A172 (cell line): ENCODE measurements around the gene AGAP1. TPM values are rescaled to one million over a fixed set of nuclear protein-coding genes. Genes with fewer than 3 reads are reported as not detected.

Source experiments
- DNase-seq: peaks from one replicate; pipeline ENCODE4 v3.0.0-alpha.2; 2015; ENCODE audit warnings: low spot score
- total RNA-seq: library from RNA; depleted of rRNA; stranded (reverse); fragments of >200 nt; shearing (Covaris generic); gene quantifications from 2 replicates; pipeline ENCODE4 v1.2.3, GENCODE V29; 2014

AGAP1 gene
- total RNA-seq, 1 experiment from 2014 or later, result 13.9 TPM

- DNase-seq, result no peak
Observed at GRCh38 chr2:235984552-235984951, 490.7 kb downstream of the AGAP1 start.

- no peak for DNase-seq
Observed at GRCh38 chr2:235986361-235986760, 492.5 kb downstream of the AGAP1 start.

DNA sequence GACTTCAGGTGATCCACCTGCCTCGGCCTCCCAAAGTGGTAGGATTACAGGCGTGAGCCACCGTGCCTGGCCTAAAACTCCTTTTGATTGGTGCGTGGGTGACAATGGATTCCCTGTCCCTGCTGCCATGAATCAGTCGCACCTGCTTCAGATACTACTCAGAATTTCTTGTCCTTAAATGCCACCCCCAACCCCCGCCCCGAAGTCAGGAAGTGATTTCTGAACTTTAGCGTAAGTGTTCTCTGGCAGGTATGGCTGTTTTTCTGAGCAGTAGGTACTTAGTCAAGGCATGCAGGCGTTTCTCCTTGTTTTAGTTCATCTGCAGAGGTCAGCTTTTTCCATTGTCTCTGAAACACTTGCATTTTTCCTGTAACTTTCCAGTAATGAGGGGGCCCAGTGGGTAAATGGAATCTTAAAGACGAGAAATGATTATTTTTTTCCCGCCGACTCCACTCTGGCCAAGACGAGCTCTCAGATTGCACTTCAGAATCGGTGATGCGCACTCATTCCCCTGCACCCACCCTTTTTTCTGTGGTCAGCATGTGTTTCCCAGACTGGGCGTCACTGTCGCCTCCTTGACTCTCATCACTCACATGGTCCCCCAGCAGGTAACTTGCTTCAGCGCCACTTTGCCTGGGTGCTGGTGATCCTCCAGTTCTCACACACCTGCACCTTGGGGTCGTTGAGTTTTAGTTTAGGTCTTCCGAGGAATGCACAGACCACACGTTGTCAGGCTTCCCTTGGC lies 494.6 kb downstream of the AGAP1 start:
- no peak for DNase-seq

GRCh38 chr2:235989591-235989990 lies 495.7 kb downstream of the AGAP1 start:
- no peak for DNase-seq

- no peak for DNase-seq
Observed at GRCh38 chr2:235990344-235990743, 496.5 kb downstream of the AGAP1 start.

DNA sequence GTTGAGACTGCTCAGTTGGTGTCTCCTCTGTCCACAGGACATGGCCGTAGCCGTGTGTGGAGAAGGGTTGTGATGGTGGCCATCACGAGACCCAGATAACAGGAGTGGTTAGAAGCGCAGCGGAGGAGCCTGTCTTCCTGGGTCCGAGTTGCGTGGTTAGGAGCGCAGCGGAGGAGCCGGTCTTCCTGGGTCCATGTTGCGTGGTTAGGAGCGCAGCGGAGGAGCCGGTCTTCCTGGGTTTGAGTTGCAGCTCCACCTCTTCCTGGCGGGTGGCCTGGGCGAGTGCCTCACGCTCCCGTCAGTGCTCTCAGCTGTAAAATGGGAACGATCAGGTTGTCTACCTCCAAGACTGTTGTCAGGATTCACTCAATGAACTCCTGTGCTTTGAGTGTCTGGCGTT lies 498.2 kb downstream of the AGAP1 start:
- no peak for DNase-seq

DNA sequence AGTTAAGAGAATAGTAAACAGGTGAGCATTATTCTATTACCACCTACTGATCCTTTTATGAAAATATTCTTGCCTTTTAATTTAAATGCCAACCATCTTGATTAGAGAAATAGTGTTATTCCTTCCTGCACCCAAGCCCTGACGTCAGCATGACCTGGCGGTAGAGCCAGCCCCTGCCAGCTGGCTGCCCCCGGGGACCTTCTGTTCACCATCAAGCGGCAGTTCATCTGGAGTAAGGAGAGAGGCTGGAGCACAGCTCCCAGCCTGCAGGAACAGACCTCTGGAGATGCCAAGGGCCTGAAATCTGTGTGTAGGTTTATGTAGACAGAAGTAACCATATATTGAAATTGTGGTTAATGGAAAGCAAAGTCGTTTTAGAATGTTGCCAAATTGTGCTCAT lies 502.6 kb downstream of the AGAP1 start:
- no peak for DNase-seq

GRCh38 chr2:235999011-235999410 lies 505.2 kb downstream of the AGAP1 start:
- no peak for DNase-seq

- no peak for DNase-seq
Observed at GRCh38 chr2:236001166-236001828, 507.5 kb downstream of the AGAP1 start.

GRCh38 chr2:236001854-236002253 lies 508.0 kb downstream of the AGAP1 start:
- DNase-seq, result no peak

DNA sequence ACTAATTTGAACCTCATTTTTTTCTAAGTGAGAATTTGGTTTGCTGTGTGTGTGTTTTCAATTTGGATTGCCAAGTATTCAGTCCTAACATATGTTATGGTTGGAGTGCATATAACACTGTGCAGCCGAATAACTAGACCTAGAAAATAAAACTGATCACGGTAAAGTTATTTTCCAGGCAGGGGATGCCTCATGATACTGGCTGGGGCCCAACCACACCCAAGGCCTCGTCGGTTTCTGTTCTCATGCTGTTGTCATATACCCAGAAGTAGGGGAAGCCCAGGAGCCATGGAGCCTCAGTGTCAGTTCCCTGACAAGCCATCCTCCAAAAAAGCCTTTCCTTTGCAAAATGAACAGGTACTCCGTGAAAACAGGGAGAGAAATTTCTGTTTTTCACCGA lies 514.2 kb downstream of the AGAP1 start:
- DNase-seq, result no peak

DNA sequence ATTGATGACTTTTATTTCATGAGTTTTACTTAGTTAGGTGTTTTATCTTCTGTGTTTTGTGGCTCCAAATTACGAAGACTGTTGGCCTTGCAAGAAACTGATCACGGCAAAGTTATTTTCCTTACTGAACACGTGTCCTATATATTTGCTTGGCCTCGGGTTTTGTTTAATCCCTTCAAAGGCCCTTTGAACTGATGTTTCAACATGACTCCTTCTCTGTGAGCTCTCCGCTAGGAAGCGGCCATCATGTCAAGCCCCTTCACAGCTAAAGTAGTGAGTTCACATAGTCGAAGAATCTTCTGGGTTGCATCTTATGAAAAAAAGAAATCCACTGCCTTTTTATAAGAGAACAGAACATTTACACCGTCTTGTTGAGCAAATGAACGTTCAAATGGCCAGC lies 515.0 kb downstream of the AGAP1 start:
- no peak for DNase-seq

- no peak for DNase-seq
Observed at GRCh38 chr2:236010920-236011685, 517.3 kb downstream of the AGAP1 start.

- no peak for DNase-seq
Observed at GRCh38 chr2:236012155-236012554, 518.3 kb downstream of the AGAP1 start.

DNA sequence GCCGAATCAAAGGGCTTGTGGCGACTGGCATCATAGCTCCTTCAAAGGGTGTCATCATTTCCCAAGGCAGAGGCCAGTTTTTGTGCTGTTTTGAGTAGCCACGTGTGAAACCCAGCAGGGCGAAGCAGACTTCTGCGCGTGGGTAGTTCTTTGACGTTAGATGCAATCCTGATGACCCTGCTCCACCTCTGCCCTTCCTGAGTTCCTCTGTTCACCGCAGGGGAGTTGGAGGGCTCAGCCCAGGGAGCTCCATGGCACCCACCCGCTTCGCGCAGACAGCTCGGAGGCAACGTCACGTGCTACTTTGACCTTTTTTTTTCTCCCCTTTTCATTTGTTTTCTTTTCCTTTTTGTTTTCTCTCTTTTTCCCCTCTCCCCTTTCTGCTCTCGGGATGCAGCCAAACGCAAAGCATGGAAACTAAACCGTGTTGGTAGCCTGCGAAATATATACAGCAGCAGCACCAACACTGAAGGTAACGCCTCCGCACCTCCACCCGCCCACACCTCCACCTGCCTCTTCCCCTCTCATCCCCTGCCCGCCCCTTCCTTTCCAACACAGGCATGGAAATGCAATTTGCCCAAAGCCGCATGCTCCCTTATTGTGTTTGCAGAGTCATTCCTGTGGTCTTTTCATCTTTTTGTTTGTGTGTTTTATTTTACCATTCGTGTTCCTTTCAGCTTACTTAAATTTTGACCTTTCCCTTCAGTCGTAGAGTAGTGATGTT lies 520.7 kb downstream of the AGAP1 start:
- no peak for DNase-seq

- DNase-seq, result no peak
Observed at GRCh38 chr2:236015171-236015570, 521.3 kb downstream of the AGAP1 start.

DNA sequence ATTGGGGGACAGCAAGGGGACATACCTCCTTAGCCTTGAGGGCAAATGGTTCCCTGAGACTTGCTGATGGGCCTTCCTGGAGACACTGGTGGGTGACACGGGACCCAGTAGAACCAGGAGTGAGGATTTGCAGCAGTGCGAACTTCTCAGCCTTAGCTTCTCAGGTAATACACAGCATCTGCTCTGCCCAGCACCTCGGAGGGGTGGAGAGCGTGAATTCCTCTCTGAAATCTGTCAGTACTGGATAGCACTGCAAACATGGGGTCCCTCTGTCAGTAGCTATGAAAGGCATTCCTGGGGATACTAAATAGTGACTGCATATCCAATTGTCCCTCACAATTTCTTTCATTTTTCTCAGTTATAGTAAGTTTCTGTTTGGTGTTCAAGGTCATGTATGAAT lies 522.7 kb downstream of the AGAP1 start:
- no peak for DNase-seq

DNA sequence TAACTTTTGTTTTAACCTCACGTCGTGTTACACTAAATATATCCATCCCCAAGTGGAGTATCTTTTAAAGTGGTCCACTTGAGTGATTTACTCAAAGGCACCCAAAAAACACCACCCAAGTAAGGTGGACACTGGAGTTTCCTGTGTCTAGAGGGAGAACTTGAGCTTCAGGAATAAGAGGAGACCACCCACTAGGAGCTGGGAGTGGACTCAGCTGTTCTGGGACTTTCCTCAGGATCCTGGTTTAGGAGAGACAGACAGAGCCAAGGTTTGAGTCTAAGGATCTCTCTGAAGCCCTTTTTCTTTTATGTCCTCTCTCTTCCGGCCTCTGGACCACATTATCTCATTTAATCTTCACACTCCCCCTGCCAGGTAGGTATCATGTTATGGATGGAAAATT lies 523.6 kb downstream of the AGAP1 start:
- no peak for DNase-seq

DNA sequence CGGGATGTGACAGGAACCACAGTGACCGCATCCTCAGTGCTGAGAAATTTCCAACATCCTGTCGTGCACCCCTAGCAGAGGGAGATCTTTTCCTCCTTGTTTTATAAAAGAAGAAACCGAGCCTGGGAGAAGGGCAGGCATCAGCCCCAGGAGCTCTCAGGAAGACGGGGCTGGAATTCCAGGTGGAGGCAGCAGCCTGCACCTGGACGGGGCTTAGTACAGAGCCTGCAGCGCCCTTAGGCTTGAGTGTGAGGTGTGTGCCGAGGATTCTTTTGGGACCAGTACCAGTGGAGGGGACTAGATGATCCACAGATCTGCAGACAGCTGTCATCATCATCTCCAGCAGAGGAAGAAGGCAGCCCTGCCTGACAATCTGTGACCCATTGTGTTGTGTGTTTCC lies 525.6 kb downstream of the AGAP1 start:
- no peak for DNase-seq

- DNase-seq, result no peak
Observed at GRCh38 chr2:236021499-236022057, 527.7 kb downstream of the AGAP1 start.

GRCh38 chr2:236022128-236022527 lies 528.3 kb downstream of the AGAP1 start:
- DNase-seq, result no peak

DNA sequence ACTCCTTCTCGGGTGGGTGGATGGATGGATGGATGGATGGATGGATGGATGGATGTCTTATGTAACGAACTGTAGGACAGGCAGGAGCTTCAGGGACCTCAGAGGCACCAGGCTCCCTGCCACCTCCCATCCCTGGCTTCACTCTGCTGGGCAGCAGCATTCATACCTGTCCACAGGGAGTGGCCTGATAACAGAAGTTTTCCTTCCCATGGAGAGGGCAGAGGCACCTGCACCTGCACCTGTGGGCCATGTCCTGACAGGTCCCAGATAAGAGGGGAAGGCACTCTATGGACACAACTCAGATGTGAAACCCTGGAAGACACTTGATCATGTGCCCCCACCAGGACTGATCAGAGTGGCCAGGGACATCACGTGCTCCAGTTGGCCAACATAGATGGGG lies 532.0 kb downstream of the AGAP1 start:
- DNase-seq, result no peak
